ENCODE results near the gene AIF1.
"Not testable (repeated sequence)": the region's sequence is repeated elsewhere in the genome, so short reads cannot be mapped to it uniquely, and the experiment has no call there.

The AIF1 gene

GRCh38 chr6:31580807-31581433, 34.1 kb upstream of the AIF1 start:
- DNase-seq, result peak; percentile 45

GRCh38 chr6:31581434-31582229, 33.4 kb upstream of the AIF1 start:
- DNase-seq, result no peak

GRCh38 chr6:31582230-31582643, 32.8 kb upstream of the AIF1 start, which contains the start of gene LTB:
Gene LTB (minus strand): TSS chr6:31582424. CDS start chr6:31582417, 7 bp downstream.
- no peak for DNase-seq

- peak; percentile 38 for DNase-seq
These were observed 29.5 kb upstream of the AIF1 start for GRCh38 chr6:31585491-31585890.

GRCh38 chr6:31586008-31586407, 29.0 kb upstream of the AIF1 start, which contains the start of gene LST1:
Gene LST1 (plus strand): TSS chr6:31586277. CDS start chr6:31587300, 1,023 bp downstream.
- DNase-seq, result peak; percentile 91

GRCh38 chr6:31586599-31587281, 28.3 kb upstream of the AIF1 start:
- DNase-seq, result peak; percentile 94

- no peak for DNase-seq
These were observed 26.9 kb upstream of the AIF1 start for GRCh38 chr6:31587791-31588777.

GRCh38 chr6:31588871-31589650, 26.0 kb upstream of the AIF1 start:
- DNase-seq, result no peak

GRCh38 chr6:31590691-31591090, 24.3 kb upstream of the AIF1 start:
- DNase-seq, result not testable (repeated sequence)

- no peak for DNase-seq
These were observed 22.6 kb upstream of the AIF1 start for GRCh38 chr6:31592396-31592771.

GRCh38 chr6:31597006-31597405, 18.0 kb upstream of the AIF1 start:
- DNase-seq, result peak; percentile 45

- DNase-seq, result no peak
These were observed 7.7 kb upstream of the AIF1 start for GRCh38 chr6:31607317-31607716.

- DNase-seq, result no peak
These were observed 5.3 kb upstream of the AIF1 start for GRCh38 chr6:31609519-31610406.

GRCh38 chr6:31610968-31611367, 4.1 kb upstream of the AIF1 start:
- DNase-seq, result no peak

GRCh38 chr6:31614075-31614619, 887 bp upstream of the AIF1 start:
- peak; percentile 24 for DNase-seq

GRCh38 chr6:31615748-31616147, 714 bp downstream of the AIF1 start:
- DNase-seq, result peak; percentile 90

- no peak for DNase-seq
These were observed 2.0 kb downstream of the AIF1 start for GRCh38 chr6:31617010-31617409.

GRCh38 chr6:31619805-31620585, 5.0 kb downstream of the AIF1 start:
- peak; percentile 99 for DNase-seq

GRCh38 chr6:31620586-31621319, 5.7 kb downstream of the AIF1 start, which contains the start of gene PRRC2A:
Gene PRRC2A (plus strand): TSS chr6:31620715. CDS start chr6:31622790, 2,075 bp downstream.
- no peak for DNase-seq

Measured in GF-D8 (cell line).